Fibroblast of the conjunctiva (primary cell): ENCODE results near the gene DLG4.
A peak's percentile ranks its signal among the peaks of the same experiment; 100 is the strongest.

Source experiments
- DNase-seq: peaks from one replicate; pipeline ENCODE4 v3.0.0-alpha.2; 2010; ENCODE audit warnings: low read depth

DLG4 gene

GRCh38 chr17:7229504-7229903 lies 9.9 kb upstream of the DLG4 start:
- DNase-seq: no peak

- no peak for DNase-seq
These were observed 9.3 kb upstream of the DLG4 start for GRCh38 chr17:7228920-7229319.

DNA sequence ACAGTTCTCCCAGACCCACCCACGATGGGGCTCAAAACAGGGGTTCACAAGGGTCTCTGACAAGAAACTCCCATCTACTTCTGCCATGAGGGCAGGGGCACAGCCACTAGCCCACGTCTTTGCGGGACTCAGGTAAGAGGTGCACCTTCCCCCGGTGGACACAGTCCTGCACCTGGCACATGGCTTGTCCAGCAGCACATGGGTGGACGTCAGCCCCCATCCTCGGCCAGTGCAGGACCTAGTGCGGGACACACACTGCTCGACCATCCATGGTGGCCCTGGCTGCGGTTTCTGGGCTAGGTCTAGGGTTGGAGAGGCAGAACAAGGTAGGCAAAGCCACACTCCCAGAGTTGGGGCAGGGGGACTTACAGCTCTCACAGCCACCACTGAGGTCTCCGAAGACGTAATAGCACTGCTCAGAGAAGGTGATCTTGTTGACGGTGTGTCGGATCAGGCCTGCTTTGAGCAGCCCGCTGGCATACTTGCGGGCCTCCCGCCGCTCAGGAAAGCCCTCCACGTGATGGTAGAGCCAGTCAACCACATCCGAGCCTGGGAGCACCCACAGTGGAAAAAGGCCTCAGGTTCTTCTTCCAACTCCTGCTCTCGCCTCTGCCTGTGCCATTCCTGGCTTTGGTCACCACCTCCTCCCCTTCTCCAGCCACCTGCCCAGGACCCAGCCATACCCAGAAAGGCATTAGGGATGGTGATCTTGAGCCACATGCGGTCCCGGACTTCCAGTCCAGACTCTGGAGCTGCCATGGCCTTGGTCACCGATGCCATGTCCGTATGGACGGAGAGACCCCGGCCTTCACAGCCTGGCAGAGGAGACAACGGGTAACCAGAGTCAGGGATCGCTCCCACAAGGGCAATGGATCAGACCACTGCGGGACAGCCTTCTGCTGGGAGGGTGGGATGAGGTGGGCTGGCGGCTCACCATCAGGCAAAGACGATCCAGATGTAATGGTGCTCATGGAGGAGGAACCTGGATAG lies 7.4 kb upstream of the DLG4 start:
- DNase-seq: no peak

DNA sequence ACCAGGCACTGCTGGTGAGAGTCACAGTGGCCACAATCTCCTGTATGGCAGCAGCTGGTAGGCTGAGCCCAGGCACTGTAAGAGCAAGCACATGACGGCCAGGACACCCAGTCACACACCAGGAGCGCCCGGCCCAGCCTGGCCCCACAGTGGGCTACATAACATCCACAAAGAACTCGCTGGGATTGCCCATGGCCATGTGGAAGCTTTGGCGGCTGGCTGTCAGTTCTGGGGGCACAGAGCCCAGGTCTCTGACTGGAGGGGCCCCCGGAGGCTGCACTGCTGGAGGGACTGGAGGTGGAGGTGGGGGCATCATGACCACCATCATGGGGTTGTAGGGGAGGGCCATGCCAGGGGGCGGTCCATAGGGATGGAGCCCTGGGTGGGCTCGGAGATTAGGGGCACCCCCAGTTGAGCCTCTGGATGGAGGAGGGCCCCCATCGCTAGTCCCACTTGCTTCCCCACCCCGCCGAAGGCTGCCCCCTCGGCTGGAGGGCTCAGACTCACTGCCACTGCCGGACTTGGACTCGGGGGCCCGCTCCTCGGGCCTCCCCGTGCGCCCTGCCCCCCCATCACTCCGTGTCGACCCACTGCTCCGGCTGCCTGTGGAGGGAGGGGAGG lies 6.2 kb upstream of the DLG4 start:
- DNase-seq: no peak

DNA sequence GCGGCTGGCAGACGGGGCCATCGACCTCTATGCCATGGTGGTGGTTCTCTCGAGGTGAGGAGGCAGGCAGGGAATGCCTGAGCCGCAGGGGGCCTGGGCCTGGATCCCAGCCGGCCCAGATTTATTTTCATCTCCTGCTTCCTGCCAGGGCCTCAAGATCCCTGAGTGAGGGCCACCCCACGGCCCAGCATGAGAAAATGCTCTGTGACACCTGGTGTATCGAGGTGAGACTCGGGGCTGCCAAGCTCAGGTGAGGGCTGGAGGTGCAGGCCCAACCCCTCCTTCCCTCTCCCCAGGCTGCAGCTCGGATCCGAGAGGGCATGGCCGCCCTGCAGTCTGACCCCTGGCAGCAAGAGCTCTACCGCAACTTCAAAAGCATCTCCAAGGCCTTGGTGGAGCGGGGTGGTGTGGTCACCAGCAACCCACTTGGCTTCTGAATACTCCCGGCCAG lies 5.0 kb upstream of the DLG4 start:
- DNase-seq: no peak

DNA sequence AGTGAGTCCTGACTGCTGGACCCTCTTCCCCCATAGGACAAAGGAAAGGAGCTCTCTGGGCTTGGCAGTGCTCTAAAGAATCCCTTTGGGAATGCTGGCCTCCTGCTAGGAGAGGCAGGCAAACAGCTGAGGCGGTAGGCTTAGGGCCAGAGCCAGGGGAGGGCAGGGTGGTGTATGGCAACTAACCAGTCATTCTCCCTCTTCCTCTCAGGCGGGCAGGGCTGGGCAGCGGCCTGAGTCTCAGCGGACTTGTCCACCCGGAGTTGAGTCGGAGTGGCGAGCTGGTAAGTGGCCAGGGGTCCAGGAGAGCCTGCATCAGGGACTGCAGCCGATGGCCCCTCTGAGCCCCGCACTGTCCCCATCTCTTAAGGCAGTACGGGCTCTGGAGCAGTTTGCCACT lies 4.5 kb upstream of the DLG4 start:
- DNase-seq: no peak

GRCh38 chr17:7223375-7223774 lies 3.7 kb upstream of the DLG4 start:
- no peak for DNase-seq

- no peak for DNase-seq
These were observed 3.3 kb upstream of the DLG4 start for GRCh38 chr17:7222972-7223292.

DNA sequence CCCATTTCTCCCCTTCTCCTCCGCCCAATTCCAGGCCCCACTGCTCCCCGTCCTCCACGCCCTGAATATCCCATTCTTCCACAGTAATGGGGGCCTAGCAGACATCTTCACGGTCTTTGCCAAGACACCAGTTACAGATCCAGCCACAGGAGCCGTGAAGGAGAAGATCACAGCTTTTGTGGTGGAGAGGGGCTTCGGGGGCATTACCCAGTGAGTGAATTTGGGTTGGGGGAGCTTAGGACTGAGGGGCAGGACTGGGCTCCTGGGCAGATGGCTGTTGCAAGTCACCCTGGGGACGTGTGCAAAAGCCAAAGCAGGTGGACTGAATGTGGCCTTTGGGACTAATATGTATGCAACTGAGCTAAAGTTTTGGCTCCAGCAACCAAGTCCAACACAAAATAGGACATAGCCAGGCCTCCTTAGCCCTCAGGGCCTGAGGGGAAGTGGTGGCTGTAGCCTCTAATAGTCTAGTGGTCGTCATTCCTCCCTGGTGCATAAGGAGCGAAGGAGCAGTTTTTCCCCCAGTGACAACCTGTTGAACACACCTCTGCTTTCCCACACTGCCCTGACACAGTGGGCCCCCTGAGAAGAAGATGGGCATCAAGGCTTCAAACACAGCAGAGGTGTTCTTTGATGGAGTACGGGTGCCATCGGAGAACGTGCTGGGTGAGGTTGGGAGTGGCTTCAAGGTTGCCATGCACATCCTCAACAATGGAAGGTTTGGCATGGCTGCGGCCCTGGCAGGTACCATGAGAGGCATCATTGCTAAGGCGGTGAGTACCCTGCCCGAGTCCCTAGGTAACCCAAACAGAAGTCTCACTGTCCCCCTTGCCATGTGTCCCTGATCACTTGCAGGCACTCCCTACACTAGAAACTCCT lies 2.7 kb upstream of the DLG4 start:
- no peak for DNase-seq

DNA sequence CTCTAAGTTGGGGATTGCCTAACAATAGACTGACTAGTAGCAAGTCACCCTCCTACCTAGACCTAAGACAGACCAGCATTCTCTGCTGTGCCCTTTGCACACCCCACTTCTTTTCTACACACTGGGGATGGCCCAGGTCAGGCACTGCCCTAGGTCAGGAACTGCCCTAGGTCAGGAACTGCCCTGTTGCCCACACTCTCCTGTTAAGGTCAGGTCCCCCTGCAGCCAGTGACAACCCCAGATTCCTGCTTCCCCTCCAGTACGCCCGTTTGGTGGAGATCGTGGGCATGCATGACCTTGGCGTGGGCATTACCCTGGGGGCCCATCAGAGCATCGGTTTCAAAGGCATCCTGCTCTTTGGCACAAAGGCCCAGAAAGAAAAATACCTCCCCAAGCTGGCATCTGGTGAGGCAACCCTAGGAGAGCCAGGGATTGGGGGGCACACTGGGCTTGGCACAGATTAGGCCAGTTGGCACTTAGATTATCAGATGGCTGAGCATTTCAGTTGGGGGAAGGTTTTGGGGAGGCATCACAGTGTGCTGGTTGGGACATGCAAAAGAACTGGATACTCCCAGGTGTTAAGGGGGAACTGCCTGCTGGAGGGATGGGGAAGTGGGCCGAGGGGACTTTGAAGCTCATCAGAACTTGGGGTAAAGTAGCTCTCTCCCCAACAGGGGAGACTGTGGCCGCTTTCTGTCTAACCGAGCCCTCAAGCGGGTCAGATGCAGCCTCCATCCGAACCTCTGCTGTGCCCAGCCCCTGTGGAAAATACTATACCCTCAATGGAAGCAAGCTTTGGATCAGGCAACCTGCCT lies 1.8 kb upstream of the DLG4 start:
- DNase-seq: no peak

DNA sequence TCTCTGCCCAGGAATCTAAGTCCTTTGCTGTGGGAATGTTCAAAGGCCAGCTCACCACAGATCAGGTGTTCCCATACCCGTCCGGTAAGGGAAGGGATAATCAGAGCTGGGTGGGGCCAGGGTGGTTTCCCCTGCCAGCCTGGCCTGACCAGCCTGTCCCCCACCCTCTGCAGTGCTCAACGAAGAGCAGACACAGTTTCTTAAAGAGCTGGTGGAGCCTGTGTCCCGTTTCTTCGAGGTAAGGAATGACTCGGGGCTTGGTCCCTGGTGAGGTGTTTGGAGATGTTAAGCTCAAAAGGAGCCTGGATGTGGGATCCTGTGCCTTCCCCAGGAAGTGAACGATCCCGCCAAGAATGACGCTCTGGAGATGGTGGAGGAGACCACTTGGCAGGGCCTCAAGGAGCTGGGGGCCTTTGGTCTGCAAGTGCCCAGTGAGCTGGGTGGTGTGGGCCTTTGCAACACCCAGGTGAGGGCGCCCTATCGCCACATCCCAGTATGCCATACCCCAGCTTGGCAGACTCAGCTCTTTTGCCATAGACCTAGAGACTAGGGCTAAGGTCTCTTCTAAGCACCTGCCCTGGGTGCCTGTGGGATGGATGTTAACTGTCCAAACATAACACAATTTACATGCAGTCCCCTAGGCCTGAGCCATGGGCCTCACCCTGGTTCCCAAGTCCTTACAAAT lies 1.1 kb upstream of the DLG4 start:
- DNase-seq: peak; percentile 46

DNA sequence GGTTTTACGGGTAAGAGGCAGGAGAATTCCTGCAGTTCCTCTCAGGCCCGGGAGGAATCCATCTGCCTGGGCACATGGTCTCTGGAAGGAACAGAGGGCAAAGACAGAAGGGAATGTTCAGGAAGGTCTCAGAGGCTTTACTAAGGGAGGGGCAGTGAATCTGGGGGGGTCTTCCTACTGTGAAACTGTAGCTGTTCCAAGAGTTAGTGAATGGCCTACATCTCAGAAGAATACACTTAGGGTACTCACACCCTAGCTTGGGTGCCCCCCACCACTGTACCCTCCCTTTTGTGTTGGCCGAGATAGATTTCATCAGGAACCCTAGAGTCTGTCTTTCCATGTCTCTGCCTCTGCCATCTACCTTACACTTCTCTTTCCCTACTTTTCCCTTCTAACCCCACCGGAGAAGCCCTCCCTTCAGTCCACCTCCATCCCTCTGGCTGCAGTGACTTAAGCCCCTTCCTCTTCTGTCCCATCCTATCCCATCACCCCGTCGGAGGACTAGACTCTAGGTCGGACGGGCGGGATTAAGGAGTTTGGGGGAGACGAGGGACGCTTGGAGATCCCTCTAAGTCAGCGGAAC lies 316 bp downstream of the DLG4 start:
- no peak for DNase-seq

DNA sequence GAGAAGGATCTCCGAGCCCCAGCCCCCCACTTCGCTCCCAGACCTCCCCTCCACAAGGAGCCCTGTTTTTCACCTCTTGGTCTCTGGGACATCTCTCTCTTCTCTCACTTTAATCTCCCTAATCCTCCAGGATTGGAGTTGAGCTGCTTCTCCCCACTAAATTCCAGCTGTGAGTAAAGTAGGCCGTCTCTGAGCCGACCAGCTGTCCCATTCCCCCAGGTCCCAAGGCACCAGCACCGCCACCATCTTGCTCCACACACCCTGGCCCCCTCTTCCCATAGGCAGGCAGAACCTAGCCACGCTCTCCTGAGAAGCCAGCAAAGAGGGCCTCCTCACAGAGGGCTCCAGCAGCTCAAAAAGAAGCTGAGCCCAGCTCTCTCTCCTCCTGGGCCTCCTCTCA lies 878 bp downstream of the DLG4 start:
- no peak for DNase-seq

- DNase-seq: no peak
These were observed 1.5 kb downstream of the DLG4 start for GRCh38 chr17:7218166-7218565.

GRCh38 chr17:7217113-7217987 lies 2.3 kb downstream of the DLG4 start:
- DNase-seq: peak; percentile 72

GRCh38 chr17:7216242-7217112 lies 3.2 kb downstream of the DLG4 start:
- DNase-seq: no peak

GRCh38 chr17:7215652-7216180 lies 3.9 kb downstream of the DLG4 start:
- DNase-seq: no peak

GRCh38 chr17:7215136-7215638 lies 4.4 kb downstream of the DLG4 start:
- no peak for DNase-seq
